Fibroblast of upper back skin (primary cell): ENCODE data around the gene SPAG4.

Source experiments
- DNase-seq: peaks from one replicate; pipeline ENCODE4 v3.0.0-alpha.2; 2013

Gene SPAG4

GRCh38 chr20:35615667-35616464, at the start of gene SPAG4:
Gene SPAG4, plus strand, starts transcription at chr20:35615829. Its CDS starts 175 bp downstream, at chr20:35616004.
- no peak for DNase-seq

GRCh38 chr20:35568645-35569044, 47.0 kb upstream of the SPAG4 start:
- no peak for DNase-seq

GRCh38 chr20:35571555-35571954, 44.1 kb upstream of the SPAG4 start:
- DNase-seq, result no peak

- DNase-seq, result no peak
Measured at GRCh38 chr20:35572838-35573237, 42.8 kb upstream of the SPAG4 start.

GRCh38 chr20:35575958-35576357, 39.7 kb upstream of the SPAG4 start:
- DNase-seq, result no peak

GRCh38 chr20:35576816-35577215, 38.8 kb upstream of the SPAG4 start:
- DNase-seq, result no peak

- no peak for DNase-seq
Measured at GRCh38 chr20:35578469-35578868, 37.2 kb upstream of the SPAG4 start.

GRCh38 chr20:35579196-35579595, 36.4 kb upstream of the SPAG4 start:
- no peak for DNase-seq

GRCh38 chr20:35582131-35582530, 33.5 kb upstream of the SPAG4 start:
- DNase-seq, result no peak

- no peak for DNase-seq
Measured at GRCh38 chr20:35582741-35583404, 32.8 kb upstream of the SPAG4 start.

GRCh38 chr20:35583636-35584560, 31.7 kb upstream of the SPAG4 start:
- no peak for DNase-seq

- no peak for DNase-seq
Measured at GRCh38 chr20:35586751-35587425, 28.7 kb upstream of the SPAG4 start.

GRCh38 chr20:35587436-35587835, 28.2 kb upstream of the SPAG4 start:
- DNase-seq, result no peak

GRCh38 chr20:35588397-35588796, 27.2 kb upstream of the SPAG4 start:
- DNase-seq, result no peak

- no peak for DNase-seq
Measured at GRCh38 chr20:35592339-35592974, 23.2 kb upstream of the SPAG4 start.

GRCh38 chr20:35595456-35595855, 20.2 kb upstream of the SPAG4 start:
- DNase-seq, result no peak

- no peak for DNase-seq
Measured at GRCh38 chr20:35595901-35596300, 19.7 kb upstream of the SPAG4 start.

- no peak for DNase-seq
Measured at GRCh38 chr20:35597186-35597585, 18.4 kb upstream of the SPAG4 start.

GRCh38 chr20:35598476-35598875, 17.2 kb upstream of the SPAG4 start:
- DNase-seq, result no peak

GRCh38 chr20:35598899-35599775, 16.5 kb upstream of the SPAG4 start:
- no peak for DNase-seq

GRCh38 chr20:35599776-35600120, 15.9 kb upstream of the SPAG4 start:
- no peak for DNase-seq
